NCI-H1436 treated with DMSO at 0.1 percent for 48 hours (cell line): ENCODE data around the gene TRPV2.
"Not testable (repeated sequence)": the region's sequence is repeated elsewhere in the genome, so short reads cannot be mapped to it uniquely, and the experiment has no call there.

Experiments
- DNase-seq: peaks from one replicate; lab custom pipeline; 2025; lab: John Stamatoyannopoulos, UW

The TRPV2 gene

GRCh38 chr17:16415031-16415924, at the start of gene TRPV2:
Gene TRPV2 (plus strand): TSS chr17:16415571. CDS start chr17:16417669, 2,098 bp downstream.
- DNase-seq = no peak

GRCh38 chr17:16371742-16372141, 43.6 kb upstream of the TRPV2 start:
- peak; percentile 5 for DNase-seq

GRCh38 chr17:16374146-16374938, 41.0 kb upstream of the TRPV2 start:
- no peak for DNase-seq

- no peak for DNase-seq
Measured at GRCh38 chr17:16377941-16378341, 37.4 kb upstream of the TRPV2 start.

- no peak for DNase-seq
Measured at GRCh38 chr17:16378636-16379282, 36.6 kb upstream of the TRPV2 start.

GRCh38 chr17:16379654-16380053, 35.7 kb upstream of the TRPV2 start:
- no peak for DNase-seq

GRCh38 chr17:16380640-16381495, 34.5 kb upstream of the TRPV2 start, which contains the start of gene UBB:
Gene UBB (plus strand): TSS chr17:16381091. CDS start chr17:16381908, 817 bp downstream.
- DNase-seq = peak; percentile 94

- no peak for DNase-seq
Measured at GRCh38 chr17:16381496-16381820, 33.9 kb upstream of the TRPV2 start.

GRCh38 chr17:16383216-16383615, 32.2 kb upstream of the TRPV2 start:
- no peak for DNase-seq

GRCh38 chr17:16383772-16384287, 31.5 kb upstream of the TRPV2 start:
- DNase-seq = no peak

- DNase-seq = no peak
Measured at GRCh38 chr17:16384557-16384956, 30.8 kb upstream of the TRPV2 start.

GRCh38 chr17:16386126-16386507, 29.3 kb upstream of the TRPV2 start:
- not testable (repeated sequence) for DNase-seq

- no peak for DNase-seq
Measured at GRCh38 chr17:16391451-16391850, 23.9 kb upstream of the TRPV2 start.

- DNase-seq = not testable (repeated sequence)
Measured at GRCh38 chr17:16392491-16392890, 22.9 kb upstream of the TRPV2 start.

GRCh38 chr17:16395887-16396286, 19.5 kb upstream of the TRPV2 start:
- not testable (repeated sequence) for DNase-seq

- not testable (repeated sequence) for DNase-seq
Measured at GRCh38 chr17:16396693-16397092, 18.7 kb upstream of the TRPV2 start.

GRCh38 chr17:16398270-16399267, 16.8 kb upstream of the TRPV2 start:
- no peak for DNase-seq

- not testable (repeated sequence) for DNase-seq
Measured at GRCh38 chr17:16403847-16404246, 11.5 kb upstream of the TRPV2 start.

- peak; percentile 19 for DNase-seq
Measured at GRCh38 chr17:16406742-16407674, 8.4 kb upstream of the TRPV2 start.
